Retinal pigment epithelial cell (primary cell): ENCODE measurements around the gene MGAT5.

Experiments
- DNase-seq: peaks from one replicate; pipeline ENCODE4 v3.0.0-alpha.2; 2010; ENCODE audit warnings: low read depth
- H3K4me3 ChIP-seq: 2 replicates; pipeline ENCODE4 v1.5.1; 2011; ENCODE audit warnings: mild to moderate bottlenecking, low read length, control low read depth, moderate library complexity
- CTCF ChIP-seq: conservative IDR thresholded peaks from 2 replicates; pipeline ENCODE4 v1.5.1; 2011; ENCODE audit warnings: low read depth, low read length, control low read depth, inconsistent platforms

Gene MGAT5

GRCh38 chr2:134501476-134502091 lies 247.7 kb downstream of the MGAT5 start:
- no peak for TF ChIP-seq CTCF
- no peak overlapping the region for H3K4me3 ChIP-seq
- DNase-seq, result no peak

GRCh38 chr2:134502104-134502503 lies 248.2 kb downstream of the MGAT5 start:
- TF ChIP-seq CTCF, result no peak
- no peak for DNase-seq
- H3K4me3 ChIP-seq, result no peak overlapping the region
